Liver (tissue), 3 donors: ENCODE measurements around the gene TNRC6B.

Experiments
- CTCF ChIP-seq: fragments of 150-350 bp; IDR thresholded peaks from 2 replicates; pipeline ENCODE4 v1.5.1; 2017; ENCODE audit warnings: improper control_type of control experiment, low read depth, low read length; ENCODE audit not compliant: missing input control
- NR2F2 ChIP-seq: IDR thresholded peaks from 2 replicates; pipeline ENCODE4 v1.6.1; 2016; ENCODE audit warnings: antibody characterized with exemption
- RAD21 ChIP-seq, 2 donors: IDR thresholded peaks; 2 replicates each; pipeline ENCODE4 v1.6.1; 2016; ENCODE audit warnings: antibody characterized with exemption in 2 of 2, mild to moderate bottlenecking in 2 of 2
- RXRA ChIP-seq, 2 donors: IDR thresholded peaks; 2 replicates each; pipeline ENCODE4 v1.6.1; 2017 to 2018; ENCODE audit warnings: antibody characterized with exemption in 2 of 2, mild to moderate bottlenecking in 1 of 2
- YY1 ChIP-seq: IDR thresholded peaks from 2 replicates; pipeline ENCODE4 v1.6.1; 2016; ENCODE audit warnings: antibody characterized with exemption, mild to moderate bottlenecking
- TF ChIP-seq, protein P1 (sequence below): IDR thresholded peaks from 2 replicates; pipeline ENCODE4 v1.6.1; 2016; ENCODE audit warnings: antibody characterized with exemption, mild to moderate bottlenecking
- donor health status: healthy.
- donor health status: healthy.

DNA sequence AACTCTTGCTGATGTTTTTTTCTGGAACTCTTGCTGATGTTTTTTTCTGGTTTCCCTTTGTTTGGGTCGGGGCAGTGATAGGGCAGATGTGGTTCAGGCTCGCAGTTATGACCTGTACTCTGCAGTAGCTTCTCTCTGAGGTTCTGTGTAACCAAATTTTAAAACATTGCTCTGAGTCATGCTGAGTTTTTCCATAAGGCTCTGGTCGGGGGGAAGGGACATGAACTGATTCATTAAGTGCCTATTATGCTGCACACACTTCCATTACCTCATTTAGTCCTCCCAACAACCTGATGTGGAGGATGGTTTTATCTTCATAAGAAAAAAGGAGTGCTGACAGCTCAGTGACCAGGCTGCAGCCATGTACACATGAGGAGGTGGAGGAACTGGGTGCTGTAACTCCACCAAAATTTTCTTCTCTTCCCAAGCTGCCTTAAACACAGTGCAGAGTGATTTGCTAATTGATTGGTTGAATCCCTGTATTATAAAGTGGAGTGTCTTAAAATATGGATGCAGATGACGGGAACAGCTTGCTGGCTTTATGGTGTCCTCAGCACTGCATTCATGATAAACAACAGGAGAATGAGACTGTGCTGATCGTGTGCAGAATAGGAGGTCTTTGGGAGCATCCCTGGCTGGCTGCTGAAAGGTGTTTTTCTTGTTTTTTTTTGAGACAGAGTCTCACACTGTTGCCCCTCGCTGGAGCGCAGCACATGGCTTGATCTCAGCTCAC is 19.1 kb downstream of the TNRC6B start:
- TF ChIP-seq NR2F2, result no peak
- TF ChIP-seq CTCF, result no peak
- TF ChIP-seq YY1, result no peak
- TF ChIP-seq, protein P1, sequence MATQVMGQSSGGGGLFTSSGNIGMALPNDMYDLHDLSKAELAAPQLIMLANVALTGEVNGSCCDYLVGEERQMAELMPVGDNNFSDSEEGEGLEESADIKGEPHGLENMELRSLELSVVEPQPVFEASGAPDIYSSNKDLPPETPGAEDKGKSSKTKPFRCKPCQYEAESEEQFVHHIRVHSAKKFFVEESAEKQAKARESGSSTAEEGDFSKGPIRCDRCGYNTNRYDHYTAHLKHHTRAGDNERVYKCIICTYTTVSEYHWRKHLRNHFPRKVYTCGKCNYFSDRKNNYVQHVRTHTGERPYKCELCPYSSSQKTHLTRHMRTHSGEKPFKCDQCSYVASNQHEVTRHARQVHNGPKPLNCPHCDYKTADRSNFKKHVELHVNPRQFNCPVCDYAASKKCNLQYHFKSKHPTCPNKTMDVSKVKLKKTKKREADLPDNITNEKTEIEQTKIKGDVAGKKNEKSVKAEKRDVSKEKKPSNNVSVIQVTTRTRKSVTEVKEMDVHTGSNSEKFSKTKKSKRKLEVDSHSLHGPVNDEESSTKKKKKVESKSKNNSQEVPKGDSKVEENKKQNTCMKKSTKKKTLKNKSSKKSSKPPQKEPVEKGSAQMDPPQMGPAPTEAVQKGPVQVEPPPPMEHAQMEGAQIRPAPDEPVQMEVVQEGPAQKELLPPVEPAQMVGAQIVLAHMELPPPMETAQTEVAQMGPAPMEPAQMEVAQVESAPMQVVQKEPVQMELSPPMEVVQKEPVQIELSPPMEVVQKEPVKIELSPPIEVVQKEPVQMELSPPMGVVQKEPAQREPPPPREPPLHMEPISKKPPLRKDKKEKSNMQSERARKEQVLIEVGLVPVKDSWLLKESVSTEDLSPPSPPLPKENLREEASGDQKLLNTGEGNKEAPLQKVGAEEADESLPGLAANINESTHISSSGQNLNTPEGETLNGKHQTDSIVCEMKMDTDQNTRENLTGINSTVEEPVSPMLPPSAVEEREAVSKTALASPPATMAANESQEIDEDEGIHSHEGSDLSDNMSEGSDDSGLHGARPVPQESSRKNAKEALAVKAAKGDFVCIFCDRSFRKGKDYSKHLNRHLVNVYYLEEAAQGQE, result no peak
- TF ChIP-seq RAD21 (IDR thresholded peaks at IDR 0.05), result no peak
- no peak for TF ChIP-seq RXRA (IDR thresholded peaks at IDR 0.05)
